K562 (cell line): ENCODE measurements around the gene TNFAIP3.
"Not testable (repeated sequence)": the region's sequence is repeated elsewhere in the genome, so short reads cannot be mapped to it uniquely, and the experiment has no call there.

Experiments
- E2F1 ChIP-seq: sonication (generic); formaldehyde crosslinking; IDR thresholded peaks from 2 replicates; pipeline ENCODE4 v1.8.1; 2023; ENCODE audit warnings: mild to moderate bottlenecking, missing genetic modification reagents, moderate library complexity
- MXI1 ChIP-seq: IDR thresholded peaks from 2 replicates; pipeline ENCODE4 v1.6.1; 2011; ENCODE audit warnings: low read depth, mild to moderate bottlenecking, improper control_type of control experiment, low read length
- POLR2A ChIP-seq: fragments of 450-650 bp; conservative IDR thresholded peaks from 2 replicates; pipeline ENCODE4 v1.6.1; 2016
- ZNF124 ChIP-seq: sonication (generic); formaldehyde crosslinking; IDR thresholded peaks from 2 replicates; pipeline ENCODE4 v1.8.1; 2022; ENCODE audit warnings: missing genetic modification reagents
- ZNF224 ChIP-seq: sonication (generic); formaldehyde crosslinking; IDR thresholded peaks from 2 replicates; pipeline ENCODE4 v1.8.0; 2022; ENCODE audit warnings: mild to moderate bottlenecking, missing genetic modification reagents
- ZNF282 ChIP-seq: sonication (generic); formaldehyde crosslinking; IDR thresholded peaks from 2 replicates; pipeline ENCODE4 v1.8.1; 2023; ENCODE audit warnings: missing genetic modification reagents

GRCh38 chr6:137884910-137885229 lies 17.8 kb downstream of the TNFAIP3 start:
- not testable (repeated sequence) for TF ChIP-seq ZNF224 (CRISPR knock-in tag); ZNF282 (CRISPR knock-in tag); E2F1; MXI1; POLR2A; ZNF124
